ENCODE data around the gene CNGA3.
"Not testable (repeated sequence)": the region's sequence is repeated elsewhere in the genome, so short reads cannot be mapped to it uniquely, and the experiment has no call there.

The CNGA3 gene

GRCh38 chr2:98313492-98314250 is 32.6 kb upstream of the CNGA3 start:
- peaks cover 3% of the 10 kb centered on the region for H3K9me3 Mint-ChIP-seq
- no peak overlapping the region for H3K4me3 Mint-ChIP-seq
- H3K36me3 Mint-ChIP-seq = no peaks in the 10 kb centered on the region
- H3K4me1 Mint-ChIP-seq = no peaks in the 10 kb centered on the region
- no peak for DNase-seq
- H3K27me3 Mint-ChIP-seq = peaks cover 20% of the 10 kb centered on the region
- CTCF ChIA-PET = no interaction called here
- H3K27ac Mint-ChIP-seq = no peak overlapping the region

GRCh38 chr2:98314251-98314650 is 32.0 kb upstream of the CNGA3 start:
- H3K4me3 Mint-ChIP-seq = no peak overlapping the region
- H3K9me3 Mint-ChIP-seq = peaks cover 4% of the 10 kb centered on the region
- H3K27me3 Mint-ChIP-seq = peaks cover 15% of the 10 kb centered on the region
- no peaks in the 10 kb centered on the region for H3K4me1 Mint-ChIP-seq
- H3K27ac Mint-ChIP-seq = no peak overlapping the region
- no peaks in the 10 kb centered on the region for H3K36me3 Mint-ChIP-seq
- no peak for DNase-seq
- CTCF ChIA-PET = no interaction called here

GRCh38 chr2:98315957-98316356 is 30.3 kb upstream of the CNGA3 start:
- H3K36me3 Mint-ChIP-seq = no peaks in the 10 kb centered on the region
- no peaks in the 10 kb centered on the region for H3K4me1 Mint-ChIP-seq
- H3K4me3 Mint-ChIP-seq = no peak overlapping the region
- CTCF ChIA-PET = no interaction called here
- no peak for DNase-seq
- peaks cover 14% of the 10 kb centered on the region for H3K27me3 Mint-ChIP-seq
- no peak overlapping the region for H3K27ac Mint-ChIP-seq
- peaks cover 15% of the 10 kb centered on the region for H3K9me3 Mint-ChIP-seq

GRCh38 chr2:98317214-98317613 is 29.0 kb upstream of the CNGA3 start:
- no peaks in the 10 kb centered on the region for H3K36me3 Mint-ChIP-seq
- no peaks in the 10 kb centered on the region for H3K4me1 Mint-ChIP-seq
- H3K27me3 Mint-ChIP-seq = peaks cover 4% of the 10 kb centered on the region

GRCh38 chr2:98320171-98320570 is 26.1 kb upstream of the CNGA3 start:
- H3K27ac Mint-ChIP-seq = not testable (repeated sequence)

More at GRCh38 chr2:98317214-98317613, 29.0 kb upstream of the CNGA3 start:
- no peak for DNase-seq
- peaks cover 21% of the 10 kb centered on the region for H3K9me3 Mint-ChIP-seq
- no peak overlapping the region for H3K27ac Mint-ChIP-seq
- H3K4me3 Mint-ChIP-seq = no peak overlapping the region
- CTCF ChIA-PET = no interaction called here

GRCh38 chr2:98324181-98324580 is 22.1 kb upstream of the CNGA3 start:
- no peak for DNase-seq
- Mint-ChIP-seq H3K27me3 (peaks cover 7% of the 10 kb centered on the region), H3K27ac (no peak overlapping the region), H3K9me3 (peaks cover 20% of the 10 kb centered on the region), H3K36me3 (no peaks in the 10 kb centered on the region), H3K4me1 (no peaks in the 10 kb centered on the region), H3K4me3 (no peak overlapping the region)
- CTCF ChIA-PET = no interaction called here

More at GRCh38 chr2:98320171-98320570, 26.1 kb upstream of the CNGA3 start:
- H3K4me1 Mint-ChIP-seq, CTCF ChIA-PET, H3K4me3 Mint-ChIP-seq, DNase-seq, H3K36me3 Mint-ChIP-seq, H3K27me3 Mint-ChIP-seq: not testable (repeated sequence)
- H3K9me3 Mint-ChIP-seq = peaks cover 21% of the 10 kb centered on the region

- CTCF ChIA-PET = no interaction called here
- Mint-ChIP-seq H3K27me3 (peaks cover 24% of the 10 kb centered on the region), H3K36me3 (no peaks in the 10 kb centered on the region), H3K4me1 (no peaks in the 10 kb centered on the region), H3K9me3 (peaks cover 3% of the 10 kb centered on the region), H3K27ac (no peak overlapping the region), H3K4me3 (no peak overlapping the region)
- no peak for DNase-seq
These were observed 18.5 kb upstream of the CNGA3 start for GRCh38 chr2:98327776-98328175.

- Mint-ChIP-seq H3K36me3 (no peaks in the 10 kb centered on the region), H3K9me3 (peaks cover 3% of the 10 kb centered on the region), H3K27me3 (peaks cover 28% of the 10 kb centered on the region), H3K27ac (no peak overlapping the region), H3K4me1 (no peaks in the 10 kb centered on the region), H3K4me3 (no peak overlapping the region)
- CTCF ChIA-PET = interaction anchor here (1.0 kb wide), 1 partner anchor 60 kb away, joined by 4 read pairs; no protein-coding TSS in a partner anchor
- no peak for DNase-seq
These were observed 16.7 kb upstream of the CNGA3 start for GRCh38 chr2:98329549-98329948.

- H3K9me3 Mint-ChIP-seq = peaks cover 2% of the 10 kb centered on the region
- H3K36me3 Mint-ChIP-seq = no peaks in the 10 kb centered on the region
- no peak for DNase-seq
- CTCF ChIA-PET = no interaction called here
- no peaks in the 10 kb centered on the region for H3K4me1 Mint-ChIP-seq
- H3K27ac Mint-ChIP-seq = no peak overlapping the region
- no peak overlapping the region for H3K4me3 Mint-ChIP-seq
- H3K27me3 Mint-ChIP-seq = peaks cover 32% of the 10 kb centered on the region
These were observed 13.3 kb upstream of the CNGA3 start for GRCh38 chr2:98332989-98333388.

- H3K4me3 Mint-ChIP-seq = no peak overlapping the region
- no peaks in the 10 kb centered on the region for H3K9me3 Mint-ChIP-seq
- H3K27ac Mint-ChIP-seq = no peak overlapping the region
- H3K36me3 Mint-ChIP-seq = no peaks in the 10 kb centered on the region
- CTCF ChIA-PET = no interaction called here
- H3K27me3 Mint-ChIP-seq = peaks cover 32% of the 10 kb centered on the region
- DNase-seq = no peak
- H3K4me1 Mint-ChIP-seq = no peaks in the 10 kb centered on the region
These were observed 12.3 kb upstream of the CNGA3 start for GRCh38 chr2:98333922-98334321.

GRCh38 chr2:98334439-98335078 is 11.7 kb upstream of the CNGA3 start:
- Mint-ChIP-seq H3K4me3 (no peak overlapping the region), H3K36me3 (no peaks in the 10 kb centered on the region), H3K4me1 (no peaks in the 10 kb centered on the region), H3K27ac (no peak overlapping the region), H3K27me3 (peaks cover 34% of the 10 kb centered on the region), H3K9me3 (no peaks in the 10 kb centered on the region)
- CTCF ChIA-PET = no interaction called here
- DNase-seq = no peak

GRCh38 chr2:98335271-98335670 is 11.0 kb upstream of the CNGA3 start:
- H3K4me3 Mint-ChIP-seq = no peak overlapping the region
- DNase-seq = no peak
- no peak overlapping the region for H3K27ac Mint-ChIP-seq
- no peaks in the 10 kb centered on the region for H3K36me3 Mint-ChIP-seq
- peaks cover 34% of the 10 kb centered on the region for H3K27me3 Mint-ChIP-seq
- no peaks in the 10 kb centered on the region for H3K4me1 Mint-ChIP-seq
- CTCF ChIA-PET = no interaction called here
- no peaks in the 10 kb centered on the region for H3K9me3 Mint-ChIP-seq

GRCh38 chr2:98341241-98341640 is 5.0 kb upstream of the CNGA3 start:
- CTCF ChIA-PET = no interaction called here
- DNase-seq = no peak
- peaks cover 1% of the 10 kb centered on the region for H3K4me1 Mint-ChIP-seq
- H3K4me3 Mint-ChIP-seq = no peak overlapping the region
- no peak overlapping the region for H3K27ac Mint-ChIP-seq
- no peaks in the 10 kb centered on the region for H3K9me3 Mint-ChIP-seq
- H3K27me3 Mint-ChIP-seq = peaks cover 27% of the 10 kb centered on the region
- H3K36me3 Mint-ChIP-seq = no peaks in the 10 kb centered on the region

GRCh38 chr2:98343285-98343684 is 3.0 kb upstream of the CNGA3 start:
- H3K4me3 Mint-ChIP-seq = no peak overlapping the region
- DNase-seq = no peak
- H3K9me3 Mint-ChIP-seq = no peaks in the 10 kb centered on the region
- H3K36me3 Mint-ChIP-seq = no peaks in the 10 kb centered on the region
- CTCF ChIA-PET = no interaction called here
- H3K27me3 Mint-ChIP-seq = peaks cover 48% of the 10 kb centered on the region
- peaks cover 5% of the 10 kb centered on the region for H3K4me1 Mint-ChIP-seq
- H3K27ac Mint-ChIP-seq = no peak overlapping the region

GRCh38 chr2:98347298-98348065 is 1.2 kb downstream of the CNGA3 start:
- Mint-ChIP-seq H3K27me3 (peaks cover 68% of the 10 kb centered on the region), H3K36me3 (no peaks in the 10 kb centered on the region), H3K9me3 (no peaks in the 10 kb centered on the region), H3K4me1 (peaks cover 5% of the 10 kb centered on the region), H3K4me3 (no peak overlapping the region), H3K27ac (no peak overlapping the region)
- DNase-seq = no peak
- CTCF ChIA-PET = no interaction called here
